ENCODE results near the gene INPP5A. TPM values are rescaled to one million over a fixed set of nuclear protein-coding genes. Genes with fewer than 3 reads are reported as not detected.
"Not testable (repeated sequence)": the region's sequence is repeated elsewhere in the genome, so short reads cannot be mapped to it uniquely, and the experiment has no call there.

INPP5A gene
- total and polyA plus RNA-seq, 2 of the 13 experiments (the other 11 are each of a cell fraction or from before 2014, with no cell fraction given) = 17.5 to 37.9 TPM

- Histone ChIP-seq H2AFZ (ENCODE audit: low read length) (no peak overlapping the region), H3K79me2 (ENCODE audit: insufficient read depth, low read length) (no peaks in the 10 kb centered on the region), H3K27ac (ENCODE audit: extremely low read length, insufficient read depth, low read length) (no peak overlapping the region), H3K4me1 (ENCODE audit: insufficient read depth, low read length) (peaks cover 12% of the 10 kb centered on the region), H3K9me3 (ENCODE audit: low read length) (no peaks in the 10 kb centered on the region), H3K4me3 (replicated peaks in 1 of 3; ENCODE audit: insufficient read depth in 1 of 3, low read depth in 2 of 3, low read length in 3 of 3) (no peak overlapping the region), H3K27me3 (ENCODE audit: control insufficient read depth in 1 of 2, insufficient read depth in 2 of 2, low read length in 2 of 2) (no peaks in the 10 kb centered on the region), H3K9ac (ENCODE audit: insufficient read depth, low read depth, low read length) (no peak overlapping the region), H3K4me2 (ENCODE audit: low read depth, low read length) (no peak overlapping the region), H4K20me1 (ENCODE audit: insufficient read depth, low read length) (no peaks in the 10 kb centered on the region), H3K36me3 (replicated peaks in 1 of 2; ENCODE audit: control insufficient read depth in 1 of 2, insufficient read depth in 2 of 2, low read length in 2 of 2) (no peaks in the 10 kb centered on the region)
- TF ChIP-seq ZNF615 (CRISPR knock-in tag; IDR thresholded peaks at IDR 0.05; ENCODE audit: borderline replicate concordance) (no peak), ZNF607 (CRISPR knock-in tag; IDR thresholded peaks at IDR 0.05; ENCODE audit: borderline replicate concordance) (no peak), AGO2 (optimal IDR thresholded peaks at IDR 0.05; ENCODE audit: low read depth, low read length) (peak; percentile 38), HNF4A (CRISPR knock-in tag; IDR thresholded peaks at IDR 0.05) (no peak), SNAPC2 (CRISPR knock-in tag; IDR thresholded peaks at IDR 0.05) (no peak), PCBP1 (IDR thresholded peaks at IDR 0.05; ENCODE audit: borderline replicate concordance, low read depth, low read length) (no peak), ZNF382 (CRISPR knock-in tag; IDR thresholded peaks at IDR 0.05; ENCODE audit: borderline replicate concordance) (no peak)
- ChIA-PET POLR2A (no interaction called here), CTCF (ENCODE audit: low intra/inter-chr PET ratio, low total read pairs) (no interaction called here)
- no peak for ATAC-seq
- intact Hi-C loops (cut with micrococcal nuclease; ENCODE audit: unreplicated experiment) (no loop called here), in situ Hi-C loops (cut with HindIII; ENCODE audit: extremely low pct_ligation_motif_present, low pct_unique_long_range_greater_than_20kb) (no loop called here)
- BruUV-seq (replicated peaks) = no TSS peak
- 96% methylated on average over 41 of the region's 45 CpGs for WGBS (ENCODE audit: low lambda C conversion rate)
- FAIRE-seq = no peak
- DNase-seq (ENCODE audit: low spot score) = no peak
These were observed 232.8 kb downstream of the INPP5A start for GRCh38 chr10:132770061-132771021.

- in situ Hi-C loops (cut with HindIII; ENCODE audit: extremely low pct_ligation_motif_present, low pct_unique_long_range_greater_than_20kb); H4K20me1 ChIP-seq (ENCODE audit: insufficient read depth, low read length); POLR2A ChIA-PET; CTCF ChIA-PET (ENCODE audit: low intra/inter-chr PET ratio, low total read pairs); H3K79me2 ChIP-seq (ENCODE audit: insufficient read depth, low read length); H3K27me3 ChIP-seq (ENCODE audit: control insufficient read depth in 1 of 2, insufficient read depth in 2 of 2, low read length in 2 of 2); BruUV-seq (replicated peaks); DNase-seq (ENCODE audit: low spot score); H2AFZ ChIP-seq (ENCODE audit: low read length); H3K36me3 ChIP-seq (replicated peaks in 1 of 2; ENCODE audit: control insufficient read depth in 1 of 2, insufficient read depth in 2 of 2, low read length in 2 of 2); FAIRE-seq; H3K4me3 ChIP-seq (replicated peaks in 1 of 3; ENCODE audit: insufficient read depth in 1 of 3, low read depth in 2 of 3, low read length in 3 of 3); H3K9ac ChIP-seq (ENCODE audit: insufficient read depth, low read depth, low read length); H3K27ac ChIP-seq (ENCODE audit: extremely low read length, insufficient read depth, low read length); ATAC-seq; H3K4me2 ChIP-seq (ENCODE audit: low read depth, low read length); intact Hi-C loops (cut with micrococcal nuclease; ENCODE audit: unreplicated experiment); H3K9me3 ChIP-seq (ENCODE audit: low read length): not testable (repeated sequence)
- WGBS (ENCODE audit: low lambda C conversion rate) = 96% methylated on average over 19 of the region's 25 CpGs
- peaks cover 12% of the 10 kb centered on the region for H3K4me1 ChIP-seq (ENCODE audit: insufficient read depth, low read length)
These were observed 235.2 kb downstream of the INPP5A start for GRCh38 chr10:132772816-132773215.

Data from HepG2 (cell line).